Measurements from ENCODE around the gene MED16. TPM values are rescaled to one million over a fixed set of nuclear protein-coding genes. Genes with fewer than 3 reads are reported as not detected.

Gene MED16
- total and polyA plus RNA-seq, 10 of the 15 experiments (the other 5 are each of a cell fraction or from before 2014, with no cell fraction given): 0.56 to 51.1 (median 13.6) TPM

- POLR2A ChIA-PET: interaction anchor here (0.8 to 1.1 kb wide), 2 partner anchors 9 to 54 kb away, joined by 3 to 5 read pairs; no protein-coding TSS in a partner anchor
- TF ChIP-seq SUPT20H (IDR thresholded peaks at IDR 0.05; ENCODE audit: borderline replicate concordance, control insufficient read depth, low read depth, low read length) (no peak), DPF2 (IDR thresholded peaks at IDR 0.05) (0 out of 2 replicates have a peak, but pooled peaks have one; percentile 5), NR2C1 (IDR thresholded peaks at IDR 0.05) (peak; percentile 50), POLR2A (IDR thresholded peaks at IDR 0.05; ENCODE audit: low read depth, low read length) (0 out of 2 replicates have a peak, but pooled peaks have one; percentile 10), NR2F1 (conservative IDR thresholded peaks at IDR 0.05) (0 out of 2 replicates have a peak, but pooled peaks have one; percentile 26), CHD2 (IDR thresholded peaks at IDR 0.05; ENCODE audit: borderline replicate concordance, low read depth, low read length) (0 out of 2 replicates have a peak, but pooled peaks have one; percentile 48)
These were observed 34.4 kb upstream of the MED16 start for GRCh38 chr19:927351-927779.

More at GRCh38 chr19:927351-927779, 34.4 kb upstream of the MED16 start:
- SMC1A ChIA-PET (ENCODE audit: uncharacterized antibody, unreplicated experiment): no interaction called here
- no peaks in the 10 kb centered on the region for H4K20me1 ChIP-seq (ENCODE audit: control insufficient read depth, insufficient read depth)
- CTCF ChIA-PET: interaction anchor here (0.6 kb wide), 1 partner anchor 56 kb away, joined by 3 read pairs; no protein-coding TSS in a partner anchor
- peaks cover 55% of the 10 kb centered on the region for H3K79me2 ChIP-seq (ENCODE audit: control insufficient read depth, insufficient read depth, low read length)
- H3K9ac ChIP-seq (ENCODE audit: control insufficient read depth, insufficient read depth, low read length): peak overlapping the region; percentile 56; the same call in 1 of the 2 replicates
- ATAC-seq: no peak
- peaks cover 4 to 6% of the 10 kb centered on the region in 2 experiments; a peak in 3 of 4 replicates for H3K36me3 ChIP-seq (ENCODE audit: control insufficient read depth in 2 of 2, insufficient read depth in 2 of 2, low read length in 1 of 2)
- H3K4me1 ChIP-seq (ENCODE audit: control insufficient read depth, insufficient read depth, low read length): peaks cover 16% of the 10 kb centered on the region
- FAIRE-seq: no peak
- RAD21 ChIA-PET (ENCODE audit: unreplicated experiment): interaction anchor here (1.0 kb wide), 1 partner anchor 56 kb away, joined by 3 read pairs; no protein-coding TSS in a partner anchor
- H3K27ac ChIP-seq (ENCODE audit: control insufficient read depth, insufficient read depth): peak overlapping the region; percentile 96
- H3K4me3 ChIP-seq: peak overlapping the region; percentile 99
- intact Hi-C loops (cut with micrococcal nuclease; ENCODE audit: unreplicated experiment): loop anchor here (10.0 kb wide), 1 partner anchor 317 kb away; the partner anchor contains the start of genes ATP5F1D and MIDN
- H2AFZ ChIP-seq (ENCODE audit: control insufficient read depth, low read depth, low read length): no peak overlapping the region
- no TSS peak for BruUV-seq (replicated peaks)
- no peaks in the 10 kb centered on the region for H3K27me3 ChIP-seq (replicated peaks in 1 of 2; ENCODE audit: control insufficient read depth in 2 of 2, insufficient read depth in 2 of 2, low read length in 1 of 2)
- WGBS (ENCODE audit: insufficient coverage, insufficient replicate concordance, low lambda C conversion rate, missing lambda C conversion rate): 0% methylated on average over 7 of the region's 15 CpGs
- no peak for DNase-seq (ENCODE audit: low read depth, low spot score)
- peak overlapping the region; percentile 84 for H3K4me2 ChIP-seq (ENCODE audit: control insufficient read depth, insufficient read depth)
- in situ Hi-C loops (cut with MboI): no loop called here
- no peaks in the 10 kb centered on the region for H3K9me3 ChIP-seq (replicated peaks; ENCODE audit: control insufficient read depth, insufficient read depth, low read length)
